SH-SY5Y (cell line): ENCODE results near the gene LRBA.

Experiments used
- GATA2 ChIP-seq: IDR thresholded peaks from 2 replicates; pipeline ENCODE4 v1.6.1; 2011; ENCODE audit warnings: mild to moderate bottlenecking, low read depth, low read length
- GATA3 ChIP-seq: IDR thresholded peaks from 2 replicates; pipeline ENCODE4 v1.6.1; 2011; ENCODE audit warnings: low read depth, mild to moderate bottlenecking, low read length, moderate library complexity

GRCh38 chr4:150972592-150972991, 42.5 kb downstream of the LRBA start:
- no peak for TF ChIP-seq GATA2
- no peak for TF ChIP-seq GATA3
